Osteoblast (primary cell): Measurements from ENCODE around the gene MLF2. TPM values are rescaled to one million over a fixed set of nuclear protein-coding genes. Genes with fewer than 3 reads are reported as not detected.

Experiments used
- DNase-seq: peaks from one replicate; pipeline ENCODE4 v3.0.0; 2011; ENCODE audit warnings: low spot score, mixed read lengths; ENCODE audit not compliant: insufficient read length; ENCODE audit errors: missing footprints
- H2AFZ ChIP-seq: 2 replicates; pipeline ENCODE4 v1.6.0; 2011; ENCODE audit warnings: mild to moderate bottlenecking, low read length
- H3K27ac ChIP-seq: 2 replicates; pipeline ENCODE4 v1.5.1; 2011; ENCODE audit warnings: mild to moderate bottlenecking, low read depth, low read length, moderate library complexity
- H3K27me3 ChIP-seq: 2 replicates; pipeline ENCODE4 v1.6.0; 2012; ENCODE audit warnings: mild to moderate bottlenecking, control low read depth, inconsistent platforms, low read length, moderate library complexity; ENCODE audit not compliant: insufficient read depth
- H3K36me3 ChIP-seq: 2 replicates; pipeline ENCODE4 v1.5.1; 2011; ENCODE audit warnings: mild to moderate bottlenecking, low read length, control low read depth, moderate library complexity; ENCODE audit not compliant: insufficient read depth
- H3K4me1 ChIP-seq: 2 replicates; pipeline ENCODE4 v1.5.1; 2011; ENCODE audit warnings: mild to moderate bottlenecking, low read length, control low read depth, moderate library complexity; ENCODE audit not compliant: insufficient read depth
- H3K4me2 ChIP-seq: 2 replicates; pipeline ENCODE4 v1.6.0; 2011; ENCODE audit warnings: mild to moderate bottlenecking, low read length; ENCODE audit not compliant: insufficient read depth
- H3K4me3 ChIP-seq: fragments of 200-600 bp; sonication (generic); 3 replicates; pipeline ENCODE4 v1.5.1; 2012; ENCODE audit warnings: mild to moderate bottlenecking, low read length, inconsistent platforms; ENCODE audit not compliant: insufficient read depth
- H3K79me2 ChIP-seq: 2 replicates; pipeline ENCODE4 v1.6.0; 2012; ENCODE audit warnings: mild to moderate bottlenecking, low read length, control low read depth, inconsistent platforms; ENCODE audit not compliant: insufficient read depth
- H3K9me3 ChIP-seq: 2 replicates; pipeline ENCODE4 v1.5.1; 2011; ENCODE audit warnings: low read depth, low read length, control low read depth
- H4K20me1 ChIP-seq: 2 replicates; pipeline ENCODE4 v1.6.0; 2012; ENCODE audit warnings: mild to moderate bottlenecking, low read length, control low read depth; ENCODE audit not compliant: insufficient read depth
- total RNA-seq: library from RNA; depleted of rRNA; stranded (reverse); fragments of >200 nt; gene quantifications from 2 replicates; pipeline ENCODE4 v1.2.3, GENCODE V29; 2012
- TF ChIP-seq, protein P1 (sequence below): IDR thresholded peaks from 2 replicates; pipeline ENCODE4 v1.5.1; 2011; ENCODE audit warnings: mild to moderate bottlenecking, low read depth, low read length, moderate library complexity; ENCODE audit errors: extremely low read depth

Gene MLF2
- total RNA-seq, 1 donor = 138 TPM

DNA sequence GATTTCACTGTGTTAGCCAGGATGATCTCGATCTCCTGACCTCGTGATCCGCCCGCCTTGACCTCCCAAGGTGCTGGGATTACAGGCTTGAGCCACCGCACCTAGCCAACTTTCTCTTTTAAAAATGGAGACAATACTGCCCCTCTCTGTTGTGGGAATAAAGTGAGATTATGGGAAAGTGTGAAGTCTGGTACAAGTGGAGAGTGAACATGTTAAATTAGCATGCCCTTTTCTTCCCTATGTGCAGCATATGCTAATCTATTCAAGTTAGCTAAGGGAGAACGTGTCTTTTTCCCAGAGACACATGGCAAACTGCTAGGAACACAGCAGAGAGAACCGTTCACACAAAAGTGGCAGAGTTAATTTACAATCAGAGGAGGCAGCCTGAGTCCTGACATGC lies 27.6 kb downstream of the MLF2 start:
- Histone ChIP-seq H3K4me3 (no peak overlapping the region), H3K36me3 (peaks cover 33% of the 10 kb centered on the region), H3K79me2 (peaks cover 17% of the 10 kb centered on the region), H2AFZ (no peak overlapping the region), H3K27me3 (no peaks in the 10 kb centered on the region), H3K27ac (no peak overlapping the region), H4K20me1 (no peaks in the 10 kb centered on the region), H3K4me1 (peaks cover 9% of the 10 kb centered on the region), H3K9me3 (no peaks in the 10 kb centered on the region), H3K4me2 (no peak overlapping the region)
- no peak for DNase-seq
- TF ChIP-seq, protein P1, sequence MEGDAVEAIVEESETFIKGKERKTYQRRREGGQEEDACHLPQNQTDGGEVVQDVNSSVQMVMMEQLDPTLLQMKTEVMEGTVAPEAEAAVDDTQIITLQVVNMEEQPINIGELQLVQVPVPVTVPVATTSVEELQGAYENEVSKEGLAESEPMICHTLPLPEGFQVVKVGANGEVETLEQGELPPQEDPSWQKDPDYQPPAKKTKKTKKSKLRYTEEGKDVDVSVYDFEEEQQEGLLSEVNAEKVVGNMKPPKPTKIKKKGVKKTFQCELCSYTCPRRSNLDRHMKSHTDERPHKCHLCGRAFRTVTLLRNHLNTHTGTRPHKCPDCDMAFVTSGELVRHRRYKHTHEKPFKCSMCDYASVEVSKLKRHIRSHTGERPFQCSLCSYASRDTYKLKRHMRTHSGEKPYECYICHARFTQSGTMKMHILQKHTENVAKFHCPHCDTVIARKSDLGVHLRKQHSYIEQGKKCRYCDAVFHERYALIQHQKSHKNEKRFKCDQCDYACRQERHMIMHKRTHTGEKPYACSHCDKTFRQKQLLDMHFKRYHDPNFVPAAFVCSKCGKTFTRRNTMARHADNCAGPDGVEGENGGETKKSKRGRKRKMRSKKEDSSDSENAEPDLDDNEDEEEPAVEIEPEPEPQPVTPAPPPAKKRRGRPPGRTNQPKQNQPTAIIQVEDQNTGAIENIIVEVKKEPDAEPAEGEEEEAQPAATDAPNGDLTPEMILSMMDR = no peak

- no peaks in the 10 kb centered on the region for H3K27me3 ChIP-seq
- peak overlapping the region; percentile 93 for H3K4me3 ChIP-seq
- peak overlapping the region; percentile 88 for H3K4me2 ChIP-seq
- H3K4me1 ChIP-seq = peaks cover 9% of the 10 kb centered on the region
- H3K27ac ChIP-seq = peak overlapping the region; percentile 94
- H3K9me3 ChIP-seq = no peaks in the 10 kb centered on the region
- DNase-seq = no peak
- H2AFZ ChIP-seq = peak overlapping the region; percentile 90
- H4K20me1 ChIP-seq = no peaks in the 10 kb centered on the region
- H3K36me3 ChIP-seq = peaks cover 24% of the 10 kb centered on the region
- H3K79me2 ChIP-seq = peaks cover 17% of the 10 kb centered on the region
- TF ChIP-seq, protein P1 = no peak
These were observed 28.5 kb downstream of the MLF2 start for GRCh38 chr12:6724409-6724797.

GRCh38 chr12:6723607-6724408 lies 29.1 kb downstream of the MLF2 start, which contains the start of gene COPS7A:
COPS7A (plus strand) TSS chr12:6724046; CDS start chr12:6724657, 611 bp downstream.
- H4K20me1 ChIP-seq = no peaks in the 10 kb centered on the region
- peak; percentile 98 for DNase-seq
- H3K27me3 ChIP-seq = no peaks in the 10 kb centered on the region
- H3K9me3 ChIP-seq = no peaks in the 10 kb centered on the region
- H2AFZ ChIP-seq = peak within 1 kb of the TSS; percentile 90
- H3K36me3 ChIP-seq = peaks cover 18% of the 10 kb centered on the region
- TF ChIP-seq, protein P1 = no peak
- H3K4me2 ChIP-seq = peak within 1 kb of the TSS; percentile 88
- H3K79me2 ChIP-seq = peaks cover 17% of the 10 kb centered on the region
- peak within 1 kb of the TSS; percentile 94 for H3K27ac ChIP-seq
- H3K4me1 ChIP-seq = peaks cover 9% of the 10 kb centered on the region
- H3K4me3 ChIP-seq = peak within 1 kb of the TSS; percentile 93

GRCh38 chr12:6722863-6723262 lies 30.1 kb downstream of the MLF2 start:
- Histone ChIP-seq H3K36me3 (peaks cover 9% of the 10 kb centered on the region), H3K4me1 (peaks cover 9% of the 10 kb centered on the region), H3K79me2 (peaks cover 17% of the 10 kb centered on the region), H4K20me1 (no peaks in the 10 kb centered on the region), H3K4me2 (peak overlapping the region; percentile 88), H3K4me3 (no peak overlapping the region), H2AFZ (no peak overlapping the region), H3K9me3 (no peaks in the 10 kb centered on the region), H3K27me3 (no peaks in the 10 kb centered on the region), H3K27ac (no peak overlapping the region)
- TF ChIP-seq, protein P1 = no peak
- no peak for DNase-seq
